Keratinocyte (primary cell): Measurements from ENCODE around the gene HGS. TPM values are rescaled to one million over a fixed set of nuclear protein-coding genes. Genes with fewer than 3 reads are reported as not detected.

Experiments used
- DNase-seq: peaks from one replicate; pipeline ENCODE4 v3.0.0-alpha.2; 2011; ENCODE audit warnings: low read depth, missing footprints, low spot score
- FAIRE-seq: peaks from 2 replicates; lab custom pipeline; 2011; peaks lifted over from hg19 to GRCh38; lab: Jason Lieb, UNC
- H2AFZ ChIP-seq: 2 replicates; pipeline ENCODE4 v1.6.0; 2012; ENCODE audit warnings: low read length, control low read depth, inconsistent platforms; ENCODE audit not compliant: control insufficient read depth
- H3K27ac ChIP-seq: 2 replicates; pipeline ENCODE4 v1.5.1; 2011; ENCODE audit warnings: low read length; ENCODE audit not compliant: control insufficient read depth, insufficient read depth
- H3K27me3 ChIP-seq: 3 replicates; pipeline ENCODE4 v1.6.0; 2011; ENCODE audit warnings: low read length; ENCODE audit not compliant: control insufficient read depth, insufficient read depth; ENCODE audit errors: extremely low read depth
- H3K36me3 ChIP-seq, 2 experiments: 2 replicates in 1 of 2; 3 replicates in 1 of 2; pipeline ENCODE4 v1.5.1; 2011; ENCODE audit warnings: low read length in 2 of 2, mild to moderate bottlenecking in 1 of 2; ENCODE audit not compliant: control insufficient read depth in 2 of 2, insufficient read depth in 2 of 2; ENCODE audit errors: extremely low read depth in 1 of 2
- H3K4me1 ChIP-seq: 3 replicates; pipeline ENCODE4 v1.5.1; 2011; ENCODE audit warnings: low read length; ENCODE audit not compliant: control insufficient read depth, insufficient read depth; ENCODE audit errors: extremely low read depth
- H3K4me2 ChIP-seq: 3 replicates; pipeline ENCODE4 v1.6.0; 2011; ENCODE audit warnings: low read depth, low read length; ENCODE audit not compliant: control insufficient read depth, insufficient read depth; ENCODE audit errors: extremely low read depth
- H3K4me3 ChIP-seq, 3 experiments: fragments of 200-600 bp in 1 of 3; sonication (generic) in 1 of 3; 2 replicates in 2 of 3; 3 replicates in 1 of 3; pipeline ENCODE4 v1.5.1; 2011 to 2016; ENCODE audit warnings: low read length in 3 of 3, mild to moderate bottlenecking in 3 of 3, control low read depth in 2 of 3, inconsistent platforms in 1 of 3, low read depth in 1 of 3, mixed read lengths in 1 of 3, mixed run types in 1 of 3, moderate library complexity in 1 of 3; ENCODE audit not compliant: control insufficient read depth in 2 of 3, insufficient read depth in 2 of 3; ENCODE audit errors: extremely low read depth in 1 of 3
- H3K79me2 ChIP-seq: 2 replicates; pipeline ENCODE4 v1.6.0; 2012; ENCODE audit warnings: low read length; ENCODE audit not compliant: control insufficient read depth, insufficient read depth
- H3K9ac ChIP-seq: 3 replicates; pipeline ENCODE4 v1.6.0; 2011; ENCODE audit warnings: low read length; ENCODE audit not compliant: control insufficient read depth, insufficient read depth; ENCODE audit errors: extremely low read depth
- H3K9me1 ChIP-seq: 3 replicates; pipeline ENCODE4 v1.6.0; 2011; ENCODE audit warnings: low read length; ENCODE audit not compliant: control insufficient read depth, insufficient read depth; ENCODE audit errors: extremely low read depth
- H3K9me3 ChIP-seq: 2 replicates; pipeline ENCODE4 v1.5.1; 2012; ENCODE audit warnings: low read depth, low read length; ENCODE audit not compliant: control insufficient read depth
- H4K20me1 ChIP-seq: 3 replicates; pipeline ENCODE4 v1.6.0; 2011; ENCODE audit warnings: low read length; ENCODE audit not compliant: control insufficient read depth, insufficient read depth; ENCODE audit errors: extremely low read depth
- CTCF ChIP-seq, 3 experiments: IDR thresholded peaks in 1 of 3; conservative IDR thresholded peaks in 1 of 3; optimal IDR thresholded peaks in 1 of 3; 2 replicates in 2 of 3; 3 replicates in 1 of 3; pipeline versions ENCODE3 to v1.5.1; 2011; ENCODE audit warnings: low read length in 3 of 3, mild to moderate bottlenecking in 3 of 3, moderate library complexity in 2 of 3, control low read depth in 1 of 3, inconsistent platforms in 1 of 3; ENCODE audit not compliant: insufficient read depth in 2 of 3; ENCODE audit errors: extremely low read depth in 1 of 3
- EZH2 ChIP-seq: IDR thresholded peaks from one replicate; pipeline ENCODE4 v1.6.1; 2012; ENCODE audit warnings: inconsistent platforms, mild to moderate bottlenecking, low read length, moderate library complexity
- dilution Hi-C: fragments of 300-500 bp; cut with MboI; formaldehyde crosslinking; loops from one replicate; pipeline ENCODE4 v1.7.0; 2020; ENCODE audit warnings: low sequenced_read_pairs; ENCODE audit not compliant: extremely low pct_ligation_motif_present
- polyA plus RNA-seq, 5 experiments: library from polyadenylated mRNA; depleted of rRNA in 3 of 5; stranded (reverse) in 3 of 5; stranded (forward) in 1 of 5; unstranded in 1 of 5; fragments of >200 nt; gene quantifications; 1 replicate in 1 of 5; 2 replicates in 3 of 5; 3 replicates in 1 of 5; pipeline versions ENCODE4 v1.2.1 to v1.2.3, GENCODE V29; 2011 to 2012; ENCODE audit warnings: missing spikeins in 2 of 5, low read depth in 1 of 5, low replicate concordance in 1 of 5

Gene HGS
- polyA plus RNA-seq, 1 donor (not counting 4 experiments of a cell fraction or from before 2014, with no cell fraction given), result 79.6 TPM

DNA sequence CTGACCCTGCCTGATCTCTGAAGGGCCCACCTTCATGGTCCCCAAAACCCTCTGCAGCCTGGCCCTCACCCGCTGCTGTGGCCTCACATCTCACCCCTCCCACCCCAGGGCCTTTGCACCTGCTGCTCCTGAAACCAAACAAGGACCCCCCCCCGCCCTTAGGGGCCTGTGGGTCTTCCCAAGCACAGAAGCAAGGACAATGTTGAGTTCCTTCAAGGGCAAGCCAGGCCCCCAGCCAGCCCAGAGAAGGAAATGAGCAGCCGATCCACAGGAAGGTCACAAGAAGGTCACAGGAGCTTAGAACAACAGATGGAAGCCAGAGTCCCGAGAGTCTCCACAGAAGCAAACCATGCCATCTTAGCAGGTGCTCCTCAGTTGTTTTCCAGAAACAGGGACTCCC lies 27.0 kb upstream of the HGS start:
- Histone ChIP-seq H3K9me3 (no peaks in the 10 kb centered on the region), H3K4me2 (no peak overlapping the region), H2AFZ (no peak overlapping the region), H3K9ac (no peak overlapping the region), H3K79me2 (no peaks in the 10 kb centered on the region), H3K9me1 (no peaks in the 10 kb centered on the region), H3K4me3 (no peak overlapping the region), H3K4me1 (peaks cover 9% of the 10 kb centered on the region), H3K27ac (no peak overlapping the region), H3K36me3 (no peaks in the 10 kb centered on the region), H4K20me1 (no peaks in the 10 kb centered on the region), H3K27me3 (no peaks in the 10 kb centered on the region)
- no peak for TF ChIP-seq EZH2
- no peak for TF ChIP-seq CTCF (optimal IDR thresholded peaks at IDR 0.05 in 1 of 3, IDR thresholded peaks at IDR 0.05 in 1 of 3, conservative IDR thresholded peaks at IDR 0.05 in 1 of 3; ENCODE audit: extremely low read depth in 1 of 3, insufficient read depth in 2 of 3, low read length in 3 of 3)
- dilution Hi-C loops, result no loop called here
- DNase-seq, result no peak
- FAIRE-seq, result no peak

- no peak overlapping the region for H2AFZ ChIP-seq
- H3K9ac ChIP-seq, result no peak overlapping the region
- H3K36me3 ChIP-seq, result no peaks in the 10 kb centered on the region
- H3K9me3 ChIP-seq, result no peaks in the 10 kb centered on the region
- peaks cover 9% of the 10 kb centered on the region for H3K4me1 ChIP-seq
- no peaks in the 10 kb centered on the region for H3K27me3 ChIP-seq
- no peaks in the 10 kb centered on the region for H3K9me1 ChIP-seq
- no peak overlapping the region for H3K4me3 ChIP-seq
- peak overlapping the region; percentile 74 for H3K4me2 ChIP-seq
- H3K27ac ChIP-seq, result no peak overlapping the region
- FAIRE-seq (no peak), DNase-seq (no peak)
- H4K20me1 ChIP-seq, result no peaks in the 10 kb centered on the region
- TF ChIP-seq CTCF (optimal IDR thresholded peaks at IDR 0.05 in 1 of 3, IDR thresholded peaks at IDR 0.05 in 1 of 3, conservative IDR thresholded peaks at IDR 0.05 in 1 of 3; ENCODE audit: extremely low read depth in 1 of 3, insufficient read depth in 2 of 3, low read length in 3 of 3) (no peak), EZH2 (no peak)
- H3K79me2 ChIP-seq, result no peaks in the 10 kb centered on the region
- dilution Hi-C loops, result no loop called here
These were observed 24.8 kb upstream of the HGS start for GRCh38 chr17:81659038-81659437.
